CD4-positive, alpha-beta T cell treated with Interleukin-15 for 1 hour (primary cell): ENCODE data around the gene LINC01488.

Source experiments
- DNase-seq: peaks from one replicate; pipeline ENCODE4 v3.0.0-alpha.2; 2020

The LINC01488 gene

GRCh38 chr11:69481393-69481844 lies at the start of gene LINC01488:
Gene LINC01488 (plus strand): TSS chr11:69481663.
- no peak for DNase-seq

- DNase-seq: no peak
Observed at GRCh38 chr11:69431893-69432738, 49.3 kb upstream of the LINC01488 start.

GRCh38 chr11:69433741-69434140 lies 47.7 kb upstream of the LINC01488 start:
- DNase-seq: no peak

- DNase-seq: no peak
Observed at GRCh38 chr11:69434471-69434931, 47.0 kb upstream of the LINC01488 start.

GRCh38 chr11:69435161-69435986 lies 46.1 kb upstream of the LINC01488 start:
- no peak for DNase-seq

GRCh38 chr11:69436041-69436982 lies 45.2 kb upstream of the LINC01488 start:
- no peak for DNase-seq

- DNase-seq: no peak
Observed at GRCh38 chr11:69437001-69437875, 44.2 kb upstream of the LINC01488 start.

- no peak for DNase-seq
Observed at GRCh38 chr11:69437876-69438205, 43.6 kb upstream of the LINC01488 start.

- DNase-seq: no peak
Observed at GRCh38 chr11:69438286-69438920, 43.1 kb upstream of the LINC01488 start.

GRCh38 chr11:69439127-69439526 lies 42.3 kb upstream of the LINC01488 start:
- no peak for DNase-seq

GRCh38 chr11:69439651-69440464 lies 41.6 kb upstream of the LINC01488 start:
- DNase-seq: no peak

GRCh38 chr11:69440876-69441275 lies 40.6 kb upstream of the LINC01488 start:
- no peak for DNase-seq

- no peak for DNase-seq
Observed at GRCh38 chr11:69442012-69442806, 39.3 kb upstream of the LINC01488 start.

- no peak for DNase-seq
Observed at GRCh38 chr11:69442807-69443137, 38.7 kb upstream of the LINC01488 start.

GRCh38 chr11:69443138-69443967 lies 38.1 kb upstream of the LINC01488 start:
- DNase-seq: peak; percentile 78

- DNase-seq: no peak
Observed at GRCh38 chr11:69443968-69444364, 37.5 kb upstream of the LINC01488 start.

- DNase-seq: no peak
Observed at GRCh38 chr11:69444381-69445130, 36.9 kb upstream of the LINC01488 start.

- DNase-seq: no peak
Observed at GRCh38 chr11:69445131-69445470, 36.4 kb upstream of the LINC01488 start.
